IMR-90 (cell line): ENCODE data around the gene PKP4. TPM values are rescaled to one million over a fixed set of nuclear protein-coding genes. Genes with fewer than 3 reads are reported as not detected.

Experiments used
- ATAC-seq: fragments of 200-7000 bp; cut with Tn5 transposase; 2 replicates; pipeline ENCODE4 v1.9.1; 2020; ENCODE audit warnings: low read depth, mild to moderate bottlenecking, moderate library complexity
- BruUV-seq: library from RNA; stranded (reverse); fragments of 400-500 nt; replicated peaks from 2 replicates; lab custom pipeline; 2021; lab: Mats Ljungman, UMichigan
- CTCF ChIA-PET: fragments of 300-600 bp; formaldehyde crosslinking; extraction: SDS; loops from one replicate; lab custom pipeline; 2021; ENCODE audit warnings: antibody characterized with exemption; lab: Yijun Ruan, JAX
- POLR2A ChIA-PET: fragments of 300-600 bp; sonication (Branson Sonifier 250); formaldehyde crosslinking; loops from one replicate; lab custom pipeline; 2022; ENCODE audit warnings: antibody characterized with exemption; ENCODE audit not compliant: unreplicated experiment; lab: Charles Lee
- DNase-seq: peaks from one replicate; pipeline ENCODE4 v3.0.0; 2013
- H2AFZ ChIP-seq: replicated peaks from 2 replicates; pipeline ENCODE3; 2013; ENCODE audit warnings: low read length, mild to moderate bottlenecking; ENCODE audit not compliant: poor library complexity
- H2AK5ac ChIP-seq: 2 replicates; pipeline ENCODE4 v1.6.1; 2013; ENCODE audit warnings: low read depth, low read length, inconsistent platforms
- H2AK9ac ChIP-seq: replicated peaks from 2 replicates; pipeline ENCODE3; 2013; ENCODE audit warnings: mild to moderate bottlenecking, low read depth, low read length, moderate library complexity; ENCODE audit not compliant: poor library complexity
- H2BK120ac ChIP-seq: 2 replicates; pipeline ENCODE4 v1.6.1; 2013; ENCODE audit warnings: low read depth, low read length, inconsistent platforms
- H2BK15ac ChIP-seq: 3 replicates; pipeline ENCODE4 v1.6.1; 2013; ENCODE audit warnings: low read depth, low read length, inconsistent platforms
- H2BK20ac ChIP-seq: 2 replicates; pipeline ENCODE4 v1.6.1; 2013; ENCODE audit warnings: low read depth, mild to moderate bottlenecking, inconsistent platforms, low read length, moderate library complexity
- H2BK5ac ChIP-seq: 2 replicates; pipeline ENCODE4 v1.6.1; 2013; ENCODE audit warnings: mild to moderate bottlenecking, low read depth, low read length, inconsistent platforms; ENCODE audit not compliant: poor library complexity, severe bottlenecking
- H3K14ac ChIP-seq: replicated peaks from 2 replicates; pipeline ENCODE4 v1.6.1; 2013; ENCODE audit warnings: low read depth, low read length, inconsistent platforms
- H3K18ac ChIP-seq: 2 replicates; pipeline ENCODE4 v1.6.1; 2013; ENCODE audit warnings: low read depth, low read length, control low read depth
- H3K23ac ChIP-seq: 2 replicates; pipeline ENCODE4 v1.6.1; 2013; ENCODE audit warnings: low read depth, low read length, inconsistent platforms
- H3K27ac ChIP-seq: 2 replicates; pipeline ENCODE4 v1.5.1; 2013; ENCODE audit warnings: mild to moderate bottlenecking, control low read depth, low read length; ENCODE audit not compliant: insufficient read depth
- H3K27me3 ChIP-seq: 2 replicates; pipeline ENCODE4 v1.6.1; 2013; ENCODE audit warnings: low read length; ENCODE audit not compliant: control insufficient read depth, insufficient read depth
- H3K36me3 ChIP-seq: 2 replicates; pipeline ENCODE4 v1.6.1; 2013; ENCODE audit warnings: low read length, mixed read lengths; ENCODE audit not compliant: control insufficient read depth, insufficient read depth
- H3K4ac ChIP-seq: 2 replicates; pipeline ENCODE4 v1.6.1; 2013; ENCODE audit warnings: low read depth, low read length, inconsistent platforms
- H3K4me1 ChIP-seq: 2 replicates; pipeline ENCODE4 v1.6.1; 2013; ENCODE audit warnings: low read length, mixed read lengths; ENCODE audit not compliant: control insufficient read depth, insufficient read depth
- H3K4me2 ChIP-seq: 2 replicates; pipeline ENCODE4 v1.6.1; 2013; ENCODE audit warnings: low read depth, mild to moderate bottlenecking, control low read depth, low read length, moderate library complexity
- H3K4me3 ChIP-seq: 2 replicates; pipeline ENCODE4 v1.5.1; 2013; ENCODE audit warnings: low read depth, mild to moderate bottlenecking, control low read depth, low read length, moderate library complexity; ENCODE audit not compliant: insufficient read depth
- H3K56ac ChIP-seq: 2 replicates; pipeline ENCODE4 v1.6.1; 2013; ENCODE audit warnings: low read length, inconsistent platforms; ENCODE audit not compliant: insufficient read depth; ENCODE audit errors: extremely low read depth
- H3K79me1 ChIP-seq, 2 experiments: 2 replicates each; pipeline ENCODE4 v1.6.1; 2013; ENCODE audit warnings: low read length in 2 of 2, inconsistent platforms in 1 of 2, low read depth in 1 of 2
- H3K9ac ChIP-seq: 2 replicates; pipeline ENCODE4 v1.6.1; 2013; ENCODE audit warnings: low read depth, low read length, control low read depth
- H3K9me1 ChIP-seq: 2 replicates; pipeline ENCODE4 v1.6.1; 2013; ENCODE audit warnings: low read length, inconsistent platforms; ENCODE audit not compliant: insufficient read depth
- H3K9me3 ChIP-seq: 2 replicates; pipeline ENCODE4 v1.6.1; 2013; ENCODE audit warnings: low read length; ENCODE audit not compliant: control insufficient read depth, insufficient read depth
- H4K20me1 ChIP-seq: 2 replicates; pipeline ENCODE4 v1.6.1; 2013; ENCODE audit warnings: low read length, inconsistent platforms; ENCODE audit not compliant: insufficient read depth
- H4K5ac ChIP-seq: 2 replicates; pipeline ENCODE4 v1.6.1; 2013; ENCODE audit warnings: mild to moderate bottlenecking, low read depth, low read length, control low read depth
- H4K8ac ChIP-seq, 2 experiments: 2 replicates each; pipeline ENCODE4 v1.6.1; 2013; ENCODE audit warnings: low read depth in 2 of 2, low read length in 2 of 2, control low read depth in 1 of 2, inconsistent platforms in 1 of 2
- H4K91ac ChIP-seq: 2 replicates; pipeline ENCODE4 v1.6.1; 2013; ENCODE audit warnings: low read depth, low read length, inconsistent platforms; ENCODE audit not compliant: insufficient read depth
- RAD21 ChIP-seq: IDR thresholded peaks from 2 replicates; pipeline ENCODE4 v1.6.1; 2012; ENCODE audit warnings: low read length, improper control_type of control experiment
- WGBS, 2 experiments: methylation state at CpG; one replicate each; pipeline versions ENCODE4 v1.1.5 to v1.1.7; 2013; ENCODE audit warnings: missing lambda C conversion rate in 2 of 2; ENCODE audit not compliant: insufficient read length in 1 of 2; ENCODE audit errors: extremely low coverage in 2 of 2; 5-methylcytosine and 5-hydroxymethylcytosine counted together
- dilution Hi-C: fragments of 300-500 bp; cut with HindIII; formaldehyde crosslinking; loops from one replicate; pipeline ENCODE4 v1.14.3; 2018; ENCODE audit warnings: low sequenced_read_pairs; ENCODE audit not compliant: unreplicated experiment
- in situ Hi-C: fragments of 300-500 bp; cut with MboI; formaldehyde crosslinking; loops from 3 replicates; pipeline ENCODE4 v1.14.3; 2019; ENCODE audit warnings: low sequenced_read_pairs, inconsistent platforms, mixed read lengths
- intact Hi-C: fragments of 100-400 bp; cut with micrococcal nuclease; formaldehyde crosslinking; loops from 2 replicates; pipeline ENCODE4 v1.10.0; 2022
- polyA plus RNA-seq, 3 experiments: library from polyadenylated mRNA; depleted of rRNA; stranded (reverse); fragments of >200 nt; gene quantifications; 2 replicates each; pipeline ENCODE4 v1.2.3, GENCODE V29; 2012; ENCODE audit warnings: low replicate concordance in 1 of 3
- total RNA-seq: library from RNA; depleted of rRNA; stranded (reverse); fragments of >200 nt; gene quantifications from 2 replicates; pipeline ENCODE4 v1.2.3, GENCODE V29; 2012

The PKP4 gene
- total and polyA plus RNA-seq, 2 of the 4 experiments (the other 2 are of a cell fraction), result 20.1 to 37.8 TPM

GRCh38 chr2:158634627-158635026 lies 177.9 kb downstream of the PKP4 start:
- intact Hi-C loops, result no loop called here
- H3K27ac ChIP-seq, result no peak overlapping the region
- no peak overlapping the region for H2AFZ ChIP-seq
- no peak overlapping the region for H2BK15ac ChIP-seq
- no peak overlapping the region for H2AK9ac ChIP-seq
- WGBS, 2 experiments, result no CpG with 5 or more reads among the region's 5 CpGs
- H3K23ac ChIP-seq, result no peak overlapping the region
- H4K5ac ChIP-seq, result no peak overlapping the region
- H3K4ac ChIP-seq, result no peak overlapping the region
- dilution Hi-C loops, result no loop called here
- ChIA-PET POLR2A (no interaction called here), CTCF (interaction anchor here (1.2 kb wide), 1 partner anchor 12 kb away, joined by 3 read pairs; no protein-coding TSS in a partner anchor)
- no peaks in the 10 kb centered on the region for H3K27me3 ChIP-seq
- in situ Hi-C loops, result no loop called here
- H3K4me3 ChIP-seq, result no peak overlapping the region
- no TSS peak for BruUV-seq
- DNase-seq (no peak), ATAC-seq (no peak)
- no peak for TF ChIP-seq RAD21
- no peaks in the 10 kb centered on the region; the same call in 1 of the 2 replicates for H3K9me1 ChIP-seq
- no peak overlapping the region for H4K91ac ChIP-seq
- no peak overlapping the region for H2BK120ac ChIP-seq
- H3K9ac ChIP-seq, result no peak overlapping the region
- no peak overlapping the region for H3K56ac ChIP-seq
- H3K4me2 ChIP-seq, result no peak overlapping the region
- H3K79me1 ChIP-seq, result no peaks in the 10 kb centered on the region
- no peak overlapping the region for H3K14ac ChIP-seq
- no peak overlapping the region for H4K8ac ChIP-seq
- H2BK20ac ChIP-seq, result no peak overlapping the region
- H3K4me1 ChIP-seq, result peaks cover 4% of the 10 kb centered on the region; the same call in 1 of the 2 replicates
- no peak overlapping the region for H2BK5ac ChIP-seq
- H4K20me1 ChIP-seq, result no peaks in the 10 kb centered on the region
- H3K9me3 ChIP-seq, result no peaks in the 10 kb centered on the region
- no peak overlapping the region for H3K18ac ChIP-seq
- H2AK5ac ChIP-seq, result no peak overlapping the region
- peaks cover 10% of the 10 kb centered on the region for H3K36me3 ChIP-seq
